ENCODE results near the gene CLEC1A.

CLEC1A gene

DNA sequence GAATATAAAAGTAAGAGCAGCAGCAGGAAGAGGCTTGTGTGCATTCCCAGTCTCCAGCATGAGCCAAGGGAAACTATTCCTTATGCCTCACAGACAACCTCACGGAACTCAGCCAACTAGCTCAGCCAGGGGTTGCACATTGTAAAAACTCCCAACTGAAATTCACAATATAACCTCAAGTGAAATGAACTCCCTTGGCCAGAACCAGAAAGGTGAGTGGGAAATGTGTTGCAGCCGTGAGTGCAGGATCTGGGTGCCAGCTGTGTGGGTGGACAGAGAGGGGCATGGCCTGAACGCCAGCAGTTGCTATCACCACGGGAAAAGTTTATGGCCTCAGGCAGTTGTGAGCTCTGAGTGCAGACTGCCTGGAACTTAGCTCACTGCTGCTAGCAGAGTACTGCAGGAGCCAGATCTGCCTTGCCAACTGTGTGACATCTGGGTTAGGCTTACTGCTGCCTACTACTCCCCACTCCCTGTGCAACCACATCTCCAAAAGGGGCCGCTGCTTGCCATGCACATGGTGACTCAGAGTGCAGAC, 2.3 kb upstream of the CLEC1A start:
- DNase-seq, result no peak

DNA sequence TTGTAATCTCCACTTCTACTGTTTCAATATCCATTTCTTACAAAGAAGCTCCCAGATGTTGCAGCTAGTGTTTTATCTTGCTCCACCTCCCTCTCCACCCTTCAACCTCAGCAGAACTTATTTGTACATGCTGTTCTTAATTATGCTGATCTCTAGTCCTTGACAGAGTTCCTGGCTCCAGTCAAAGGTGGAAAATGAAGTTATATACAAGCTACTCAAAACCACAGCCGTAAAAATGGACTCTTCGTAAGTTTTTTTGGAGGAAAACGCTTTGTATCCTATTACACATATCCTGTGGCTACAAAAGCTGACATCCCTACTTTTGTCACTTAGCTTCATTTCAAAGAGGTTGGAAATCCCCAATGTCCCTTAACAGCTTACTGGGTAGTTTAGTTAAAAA, 1.3 kb downstream of the CLEC1A start:
- no peak for DNase-seq

DNA sequence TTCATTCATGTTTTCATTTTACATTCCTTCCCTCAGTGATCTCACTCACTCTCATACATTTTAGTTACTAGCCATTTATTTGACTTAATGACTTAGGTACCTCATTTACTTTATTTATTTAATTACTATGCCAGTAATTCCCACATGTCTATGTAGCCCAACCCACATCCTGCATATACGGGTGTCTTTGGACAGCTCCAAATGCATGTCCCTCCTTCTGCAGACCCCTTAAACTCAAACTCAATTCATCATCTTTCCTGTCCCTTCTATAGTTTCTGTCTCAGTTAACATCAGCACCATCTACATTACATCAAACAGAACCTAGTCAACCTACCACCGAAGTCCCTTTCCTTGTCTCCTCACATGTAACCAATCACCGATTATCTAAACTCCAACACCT, 2.8 kb downstream of the CLEC1A start:
- DNase-seq, result no peak

DNA sequence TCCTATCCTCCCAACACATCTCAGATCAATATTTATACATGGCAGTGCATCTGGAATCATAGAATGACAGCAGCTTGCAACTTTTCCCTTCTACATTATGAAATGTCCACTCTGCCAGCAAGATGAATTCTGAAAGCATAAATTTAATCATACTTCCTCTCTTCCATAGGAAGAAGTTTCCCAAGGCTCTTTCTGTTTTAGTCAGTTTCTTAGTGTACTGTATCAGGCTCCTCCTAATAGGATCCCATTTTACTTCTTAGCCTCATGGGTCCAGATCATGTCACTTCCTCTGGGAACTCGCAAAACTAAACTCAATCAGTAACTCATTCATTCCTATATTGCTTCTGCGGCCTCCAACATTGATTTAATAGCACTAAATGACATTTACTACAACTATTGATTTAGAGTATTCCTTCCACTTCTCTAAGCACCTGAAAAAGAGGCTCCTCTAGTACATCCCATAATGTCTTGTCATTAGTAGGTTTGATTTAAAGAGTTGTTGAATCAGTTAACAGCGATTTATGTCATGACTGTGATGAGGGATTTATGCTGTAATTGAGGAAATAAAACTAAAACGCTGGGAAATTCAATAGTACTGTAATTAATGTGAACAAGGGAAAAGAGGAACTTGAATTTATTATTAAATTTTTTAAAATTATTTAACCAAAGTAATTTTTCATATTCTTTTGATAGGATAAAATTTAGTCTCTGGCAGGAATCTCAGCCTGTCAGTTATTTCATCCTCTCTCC, 4.0 kb downstream of the CLEC1A start:
- no peak for DNase-seq

GRCh38 chr12:10088955-10089900, 9.6 kb downstream of the CLEC1A start:
- DNase-seq, result no peak

- no peak for DNase-seq
Observed at GRCh38 chr12:10088031-10088430, 10.8 kb downstream of the CLEC1A start.

DNA sequence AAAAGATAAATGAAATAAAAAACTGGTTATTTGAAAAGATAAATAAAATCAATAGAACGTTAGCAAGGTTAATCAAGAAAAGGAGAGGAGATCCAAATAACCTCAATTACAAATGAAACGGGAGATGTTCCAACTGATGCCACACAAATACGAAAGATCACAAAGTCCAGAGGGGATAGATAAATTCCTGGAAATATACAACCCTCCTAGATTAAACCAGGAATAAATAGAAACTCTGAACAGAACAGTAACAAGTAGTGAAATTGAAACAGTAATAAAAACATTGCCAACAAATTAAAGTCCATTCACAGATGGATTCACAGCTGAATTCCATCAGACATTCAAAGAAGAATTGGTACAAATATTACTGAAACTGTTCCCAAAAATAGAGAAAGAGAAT, 12.4 kb downstream of the CLEC1A start:
- no peak for DNase-seq

DNA sequence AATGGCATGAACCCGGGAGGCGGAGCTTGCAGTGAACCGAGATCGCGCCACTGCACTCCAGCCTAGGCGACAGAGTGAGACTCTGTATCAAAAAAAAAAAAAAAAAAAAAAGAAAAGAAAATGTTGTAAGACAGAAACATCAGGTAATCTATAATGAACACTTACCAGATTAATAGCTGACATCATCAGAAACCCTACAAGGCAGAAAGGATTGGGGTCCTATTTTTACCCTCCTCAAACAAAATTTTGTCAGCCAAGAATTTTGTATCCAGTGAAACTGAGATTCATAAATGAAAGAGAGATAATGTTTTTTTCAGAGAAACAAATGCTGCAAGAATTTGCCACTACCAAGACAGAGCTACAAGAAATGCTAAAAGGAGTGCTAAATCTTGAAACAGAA, 14.1 kb downstream of the CLEC1A start:
- no peak for DNase-seq

DNA sequence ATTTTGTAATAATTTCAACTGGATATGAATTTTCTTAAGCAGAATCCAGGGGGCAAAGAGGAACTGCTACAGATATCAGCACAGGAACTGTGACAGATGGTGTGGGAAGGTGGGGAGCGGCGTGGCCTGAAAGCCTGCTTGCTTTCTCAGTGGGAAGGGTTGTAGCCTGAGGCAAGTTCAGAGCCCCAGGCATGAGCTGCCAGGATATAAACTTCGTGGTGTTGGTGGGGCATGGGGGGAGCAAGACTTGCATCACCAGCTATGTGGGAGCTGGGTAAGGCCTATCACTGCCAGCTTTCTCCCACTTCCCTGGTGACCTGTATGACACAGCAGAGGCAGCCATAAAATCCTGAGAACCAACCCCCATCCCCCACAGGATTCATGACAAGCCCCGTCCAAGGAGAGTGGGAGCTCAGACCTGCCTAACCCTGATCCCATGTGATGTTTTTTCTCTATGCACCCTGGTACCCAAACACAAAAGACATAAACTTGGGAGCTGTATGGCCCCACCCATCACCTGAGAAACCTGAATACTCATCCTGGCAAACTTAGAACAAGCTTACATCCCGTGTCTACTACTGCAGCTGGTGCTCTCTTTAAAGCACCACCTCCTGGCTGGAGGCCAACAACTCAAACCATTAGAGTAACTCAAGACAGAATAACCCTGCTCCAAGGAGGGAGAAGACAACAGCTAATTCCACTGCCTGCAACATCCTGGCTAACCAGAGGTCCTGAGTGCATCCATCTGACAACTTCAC, 16.5 kb downstream of the CLEC1A start:
- DNase-seq, result no peak

DNA sequence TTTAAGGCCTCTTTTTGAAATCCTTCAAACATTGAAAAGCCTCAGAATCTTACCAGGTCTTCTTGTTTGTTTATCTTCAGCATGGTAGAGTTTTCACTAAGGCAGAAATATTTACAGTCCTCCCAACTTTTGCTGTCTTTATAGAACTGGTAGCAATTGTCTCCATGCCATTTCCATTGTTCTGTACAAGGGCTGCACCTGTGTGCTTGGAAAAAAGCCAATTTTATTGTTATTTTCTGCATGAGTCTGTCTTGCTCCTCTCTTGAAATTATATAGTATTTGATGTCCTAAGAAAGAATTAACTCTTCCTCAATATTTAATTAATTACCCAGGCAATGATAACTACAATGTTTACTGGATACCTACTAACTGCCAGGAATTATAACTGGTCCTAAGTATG, 23.3 kb downstream of the CLEC1A start:
- no peak for DNase-seq

DNA sequence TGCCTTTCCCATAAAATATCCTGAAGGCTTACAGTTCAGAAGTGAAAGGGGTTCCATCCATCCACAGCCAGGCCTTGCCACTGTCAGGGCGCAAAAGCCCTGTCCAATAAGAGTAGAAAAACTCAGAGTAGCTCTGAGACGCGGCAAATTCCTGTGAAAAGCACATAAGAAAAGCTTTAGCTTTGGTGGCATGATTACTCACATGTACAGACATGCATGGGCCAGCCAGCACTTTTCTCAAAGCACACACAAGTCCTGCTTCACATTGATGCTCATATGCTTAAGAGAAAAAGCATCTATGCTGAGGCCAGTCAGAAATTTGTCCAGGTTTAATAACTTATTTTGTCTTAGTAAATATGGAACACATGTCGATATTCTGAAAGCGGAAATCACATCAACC, 25.5 kb downstream of the CLEC1A start:
- no peak for DNase-seq

DNA sequence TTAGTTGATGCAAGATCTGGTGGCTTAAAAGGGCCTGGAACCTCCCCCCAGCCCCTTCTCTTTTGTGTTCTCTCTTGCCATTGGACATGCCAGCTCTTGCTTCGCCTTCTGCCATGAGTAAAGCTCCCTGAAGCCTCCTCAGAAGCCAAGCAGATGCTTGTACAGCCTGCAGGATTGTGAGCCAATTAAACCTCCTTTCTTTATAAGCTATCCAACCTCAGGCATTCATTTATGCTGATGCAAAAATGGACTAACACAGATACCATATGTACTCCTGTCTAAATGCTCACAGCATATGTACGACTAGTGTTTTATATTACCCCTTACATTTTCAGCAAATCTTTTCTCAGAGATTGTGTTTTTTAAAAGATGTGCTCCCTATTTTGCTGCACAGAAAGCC, 26.7 kb downstream of the CLEC1A start:
- DNase-seq, result no peak

DNA sequence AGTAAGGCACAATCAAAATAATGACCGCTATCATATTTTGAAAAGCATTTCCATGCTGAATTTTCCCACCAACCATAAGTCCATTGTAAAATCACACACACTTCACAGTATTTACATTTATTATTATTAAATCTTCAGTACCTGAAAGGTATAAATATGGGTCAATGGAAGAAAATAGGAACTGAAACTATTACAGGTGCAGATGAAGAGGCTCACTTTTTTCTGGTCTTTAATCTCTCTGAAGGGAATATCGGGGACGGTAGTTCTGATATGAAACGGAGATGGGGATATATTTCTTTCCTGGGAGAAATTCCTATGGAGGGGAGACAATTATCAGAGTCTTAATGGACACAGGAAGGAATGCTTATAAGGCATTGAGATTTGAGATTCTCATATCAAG, 28.4 kb downstream of the CLEC1A start:
- no peak for DNase-seq

GRCh38 chr12:10069976-10070375, 28.8 kb downstream of the CLEC1A start:
- no peak for DNase-seq

DNA sequence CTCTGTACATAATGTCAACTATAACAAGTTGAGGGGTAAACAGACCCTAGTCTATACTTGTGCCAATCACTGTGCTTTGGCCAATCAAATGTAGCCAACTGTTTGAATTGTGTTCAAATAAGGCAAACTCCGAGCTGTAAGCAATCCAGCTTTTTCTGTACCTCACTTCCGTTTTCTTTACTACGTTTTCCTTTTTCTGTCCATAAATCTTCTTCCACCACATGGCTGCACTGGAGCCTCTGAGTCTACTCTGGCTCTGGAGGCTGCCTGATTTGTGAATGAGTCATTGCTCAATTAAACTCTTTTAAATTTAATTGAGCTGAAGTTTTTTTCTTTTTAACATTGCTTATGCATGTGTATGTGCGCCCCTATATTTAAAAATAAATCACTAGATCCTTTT, 29.7 kb downstream of the CLEC1A start:
- no peak for DNase-seq

DNA sequence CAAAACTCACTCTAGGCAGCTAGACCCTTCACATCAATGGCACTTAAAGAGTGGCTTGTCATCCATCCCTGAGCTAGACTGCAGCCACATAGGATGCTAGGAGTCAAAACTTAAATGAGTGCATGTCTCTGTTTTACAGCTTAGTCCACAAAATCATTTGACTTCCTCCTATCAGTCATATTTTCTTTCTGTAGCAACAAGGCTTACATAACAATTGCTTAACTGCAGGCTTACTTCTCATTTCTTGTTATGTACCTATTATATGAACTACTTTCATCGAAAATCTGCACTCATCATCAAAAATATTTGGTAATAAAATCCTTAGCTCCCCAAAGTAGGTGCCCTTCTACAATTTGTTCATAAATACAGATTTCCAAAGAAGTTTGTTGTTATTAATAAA, 30.1 kb downstream of the CLEC1A start:
- DNase-seq, result no peak

DNA sequence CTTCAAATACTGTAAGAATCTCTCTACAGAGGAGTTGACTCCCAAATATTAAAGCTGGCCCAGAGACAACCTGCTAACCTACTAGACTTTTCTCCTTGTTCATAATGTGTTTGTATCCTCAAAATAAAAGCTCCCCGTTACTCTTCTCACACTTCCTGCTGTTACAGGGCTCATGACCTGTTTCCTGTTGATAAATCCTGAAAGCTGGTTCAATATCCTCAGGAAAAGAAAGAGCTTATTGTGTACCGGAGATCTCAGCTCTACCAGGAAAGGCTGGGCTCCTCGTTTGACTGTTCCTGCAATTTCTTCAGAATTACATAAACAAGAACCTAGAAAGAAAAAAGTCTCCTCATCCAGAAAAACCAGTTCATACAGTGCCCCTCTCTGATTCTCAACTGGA, 30.8 kb downstream of the CLEC1A start:
- no peak for DNase-seq

DNA sequence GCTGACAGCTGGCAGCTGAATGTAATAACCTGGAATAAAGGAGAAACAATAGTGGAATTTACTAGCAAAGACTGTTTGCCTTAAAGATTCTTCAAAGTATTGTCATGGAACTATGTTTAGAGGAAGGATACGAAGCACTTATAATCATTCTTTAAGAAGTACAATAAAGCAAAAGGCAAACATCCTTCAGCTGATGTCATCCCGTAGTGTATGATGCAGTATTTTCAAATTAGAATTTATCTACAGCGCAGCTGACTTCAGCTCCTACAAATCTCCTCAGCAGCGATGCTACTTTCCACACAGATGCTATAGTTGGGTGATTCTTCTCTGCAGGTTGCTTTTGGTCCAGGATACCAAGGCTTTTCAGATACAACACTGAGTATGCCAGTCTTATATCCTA, 31.5 kb downstream of the CLEC1A start:
- DNase-seq, result no peak

GRCh38 chr12:10065241-10065640, 33.5 kb downstream of the CLEC1A start:
- no peak for DNase-seq

DNA sequence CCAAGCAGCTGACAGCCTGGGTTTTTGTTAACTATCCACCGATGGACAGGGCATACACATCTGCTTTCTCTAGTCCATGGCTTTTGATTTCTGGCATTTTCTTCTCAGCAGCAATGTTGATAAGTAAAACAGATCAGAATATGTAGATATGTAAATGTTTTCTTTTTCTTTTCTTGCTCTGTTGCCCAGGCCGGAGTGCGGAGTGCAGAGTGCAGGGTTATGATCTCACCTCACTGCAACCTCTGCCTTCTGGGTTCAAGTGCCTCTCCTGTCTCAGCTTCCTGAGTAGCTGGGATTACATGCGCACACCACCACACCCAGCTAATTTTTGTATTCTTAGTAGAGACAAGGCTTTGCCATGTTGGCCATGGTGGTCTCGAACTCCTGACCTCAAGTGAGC, 40.4 kb downstream of the CLEC1A start:
- DNase-seq, result no peak

- DNase-seq, result no peak
Observed at GRCh38 chr12:10052193-10052913, 46.4 kb downstream of the CLEC1A start.

- no peak for DNase-seq
Observed at GRCh38 chr12:10048526-10048925, 50.3 kb downstream of the CLEC1A start.

DNA sequence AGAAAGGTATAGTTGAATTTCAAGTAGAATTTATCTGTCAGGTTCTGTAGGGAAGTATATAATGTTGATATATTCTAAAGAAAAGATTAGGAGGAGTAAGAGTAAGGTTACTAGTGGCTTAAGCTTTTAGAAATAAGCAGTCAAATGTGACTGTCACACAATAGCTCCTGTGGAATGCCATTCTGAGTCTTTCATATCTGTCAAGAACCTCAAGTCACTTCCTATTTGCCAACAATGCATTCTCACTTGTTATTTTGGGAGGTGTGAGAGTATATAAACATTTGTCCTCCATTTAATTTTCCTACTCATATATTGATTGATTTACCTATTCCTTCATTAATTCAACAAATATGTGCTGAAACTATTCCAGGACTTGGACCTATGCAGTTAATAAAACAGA, 56.6 kb downstream of the CLEC1A start:
- no peak for DNase-seq
